OCI-LY1 (cell line): ENCODE data around the gene JMJD1C.

Experiments used
- CTCF ChIP-seq: fragments of 200-600 bp; sonication (generic), shearing (Covaris generic); IDR thresholded peaks from 2 replicates; pipeline ENCODE4 v1.5.1; 2017; ENCODE audit warnings: mild to moderate bottlenecking, antibody characterized with exemption, low read length, moderate library complexity, mixed read lengths
- EZH2 ChIP-seq: fragments of 200-600 bp; sonication (generic), shearing (Covaris generic); IDR thresholded peaks from 2 replicates; pipeline ENCODE4 v1.8.0; 2017; ENCODE audit warnings: borderline replicate concordance, mixed run types, mild to moderate bottlenecking, antibody characterized with exemption, low read length, moderate library complexity, mixed read lengths

GRCh38 chr10:63313066-63313717, 152.6 kb downstream of the JMJD1C start:
- TF ChIP-seq CTCF, result no peak
- no peak for TF ChIP-seq EZH2
